ENCODE data around the gene GDI1.

GDI1 gene

DNA sequence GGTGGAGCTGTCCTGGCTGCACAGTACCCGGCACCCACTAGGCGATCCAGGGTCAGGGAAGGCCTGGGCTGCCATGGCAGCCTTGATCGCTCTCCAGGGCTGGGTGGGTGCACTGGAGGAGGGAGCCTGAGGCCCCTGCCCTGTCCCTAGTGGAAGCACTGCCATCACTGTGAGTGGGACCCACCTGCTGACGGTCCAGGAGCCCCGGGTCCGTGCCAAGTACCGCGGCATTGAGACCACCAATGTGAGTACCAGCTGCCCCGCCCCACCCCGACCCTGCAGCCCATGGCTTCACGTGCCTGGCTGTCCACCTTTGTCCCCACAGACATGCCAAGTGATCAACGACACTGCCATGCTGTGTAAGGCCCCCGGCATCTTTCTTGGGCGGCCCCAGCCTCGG lies 30.0 kb downstream of the GDI1 start:
- H3K9ac ChIP-seq (ENCODE audit: low read depth, low read length), result no peak overlapping the region
- peaks cover 50% of the 10 kb centered on the region for H3K9me3 ChIP-seq (ENCODE audit: control insufficient read depth, insufficient read depth, low read length)
- H3K27ac ChIP-seq (ENCODE audit: low read depth, low read length), result no peak overlapping the region
- H3K36me3 ChIP-seq (ENCODE audit: control insufficient read depth, insufficient read depth, low read length), result peaks cover 45% of the 10 kb centered on the region
- H3K27me3 ChIP-seq (ENCODE audit: control insufficient read depth, insufficient read depth, low read length), result no peaks in the 10 kb centered on the region
- H3K4me3 ChIP-seq (ENCODE audit: low read depth, low read length), result no peak overlapping the region
- no peaks in the 10 kb centered on the region for H3K4me1 ChIP-seq (ENCODE audit: control insufficient read depth, insufficient read depth, low read length)

- H3K36me3 ChIP-seq (ENCODE audit: control insufficient read depth, insufficient read depth, low read length), result peaks cover 44% of the 10 kb centered on the region
- no peak overlapping the region for H3K27ac ChIP-seq (ENCODE audit: low read depth, low read length)
- no peak overlapping the region for H3K9ac ChIP-seq (ENCODE audit: low read depth, low read length)
- no peak overlapping the region for H3K4me3 ChIP-seq (ENCODE audit: low read depth, low read length)
- no peaks in the 10 kb centered on the region for H3K4me1 ChIP-seq (ENCODE audit: control insufficient read depth, insufficient read depth, low read length)
- no peaks in the 10 kb centered on the region for H3K27me3 ChIP-seq (ENCODE audit: control insufficient read depth, insufficient read depth, low read length)
- H3K9me3 ChIP-seq (ENCODE audit: control insufficient read depth, insufficient read depth, low read length), result peaks cover 46% of the 10 kb centered on the region
These were observed 30.6 kb downstream of the GDI1 start for GRCh38 chrX:154467556-154467955.

DNA sequence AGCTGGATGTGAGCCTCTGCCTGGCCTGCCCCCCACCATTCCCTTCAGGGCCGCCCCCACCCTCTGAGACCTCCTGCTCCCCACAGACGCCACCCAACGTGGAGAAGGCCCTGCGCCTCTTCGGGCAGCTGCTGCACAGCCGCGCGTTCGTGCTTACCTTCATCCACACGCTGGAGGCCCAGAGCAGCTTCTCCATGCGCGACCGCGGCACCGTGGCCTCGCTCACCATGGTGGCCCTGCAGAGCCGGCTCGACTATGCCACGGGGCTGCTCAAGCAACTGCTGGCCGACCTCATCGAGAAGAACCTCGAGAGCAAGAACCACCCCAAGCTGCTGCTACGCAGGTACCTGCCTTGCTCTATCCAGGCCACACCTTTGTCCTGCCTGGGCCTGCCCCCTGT lies 31.3 kb downstream of the GDI1 start:
- peaks cover 37% of the 10 kb centered on the region for H3K36me3 ChIP-seq (ENCODE audit: control insufficient read depth, insufficient read depth, low read length)
- no peaks in the 10 kb centered on the region for H3K4me1 ChIP-seq (ENCODE audit: control insufficient read depth, insufficient read depth, low read length)
- H3K9me3 ChIP-seq (ENCODE audit: control insufficient read depth, insufficient read depth, low read length), result peaks cover 40% of the 10 kb centered on the region
- H3K9ac ChIP-seq (ENCODE audit: low read depth, low read length), result no peak overlapping the region
- H3K27me3 ChIP-seq (ENCODE audit: control insufficient read depth, insufficient read depth, low read length), result no peaks in the 10 kb centered on the region
- H3K27ac ChIP-seq (ENCODE audit: low read depth, low read length), result no peak overlapping the region
- H3K4me3 ChIP-seq (ENCODE audit: low read depth, low read length), result no peak overlapping the region

DNA sequence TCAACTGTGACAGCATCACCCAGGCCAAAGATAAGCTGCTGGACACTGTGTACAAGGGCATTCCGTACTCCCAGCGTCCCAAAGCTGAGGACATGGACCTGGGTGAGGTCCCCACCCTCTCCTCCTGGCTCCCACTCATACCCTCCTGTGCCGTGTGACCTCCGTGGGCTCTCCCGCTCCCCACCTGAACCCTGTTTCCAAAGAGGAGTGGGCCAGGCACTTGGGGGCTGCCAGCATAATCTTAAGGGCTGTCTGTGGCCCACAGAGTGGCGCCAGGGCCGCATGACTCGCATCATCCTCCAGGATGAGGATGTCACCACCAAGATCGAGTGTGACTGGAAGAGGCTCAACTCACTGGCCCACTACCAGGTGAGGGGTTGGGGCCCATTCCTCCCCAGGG lies 32.2 kb downstream of the GDI1 start:
- H3K9me3 ChIP-seq (ENCODE audit: control insufficient read depth, insufficient read depth, low read length), result peaks cover 46% of the 10 kb centered on the region
- no peak overlapping the region for H3K4me3 ChIP-seq (ENCODE audit: low read depth, low read length)
- no peak overlapping the region for H3K9ac ChIP-seq (ENCODE audit: low read depth, low read length)
- H3K27me3 ChIP-seq (ENCODE audit: control insufficient read depth, insufficient read depth, low read length), result no peaks in the 10 kb centered on the region
- H3K27ac ChIP-seq (ENCODE audit: low read depth, low read length), result no peak overlapping the region
- no peaks in the 10 kb centered on the region for H3K4me1 ChIP-seq (ENCODE audit: control insufficient read depth, insufficient read depth, low read length)
- peaks cover 36% of the 10 kb centered on the region for H3K36me3 ChIP-seq (ENCODE audit: control insufficient read depth, insufficient read depth, low read length)

- peaks cover 32% of the 10 kb centered on the region for H3K36me3 ChIP-seq (ENCODE audit: control insufficient read depth, insufficient read depth, low read length)
- no peak overlapping the region for H3K9ac ChIP-seq (ENCODE audit: low read depth, low read length)
- peaks cover 43% of the 10 kb centered on the region for H3K9me3 ChIP-seq (ENCODE audit: control insufficient read depth, insufficient read depth, low read length)
- no peaks in the 10 kb centered on the region for H3K4me1 ChIP-seq (ENCODE audit: control insufficient read depth, insufficient read depth, low read length)
- no peak overlapping the region for H3K4me3 ChIP-seq (ENCODE audit: low read depth, low read length)
- H3K27me3 ChIP-seq (ENCODE audit: control insufficient read depth, insufficient read depth, low read length), result no peaks in the 10 kb centered on the region
- no peak overlapping the region for H3K27ac ChIP-seq (ENCODE audit: low read depth, low read length)
These were observed 32.9 kb downstream of the GDI1 start for GRCh38 chrX:154469880-154470279.

DNA sequence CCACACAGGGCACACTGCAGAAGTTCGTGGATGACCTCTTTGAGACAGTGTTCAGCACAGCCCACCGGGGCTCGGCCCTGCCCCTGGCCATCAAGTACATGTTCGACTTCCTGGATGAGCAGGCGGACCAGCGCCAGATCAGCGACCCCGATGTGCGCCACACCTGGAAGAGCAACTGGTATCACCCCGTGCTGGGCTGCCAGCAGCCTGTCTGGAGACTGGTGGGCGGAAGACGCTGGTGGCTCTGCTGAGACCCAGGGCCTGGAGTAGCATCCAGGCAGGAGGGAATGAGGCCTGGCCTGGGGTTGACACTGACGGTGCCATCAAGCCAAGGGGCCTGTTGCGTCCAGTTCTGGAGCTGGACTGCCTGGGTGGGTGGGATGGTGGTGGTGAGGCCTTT lies 33.5 kb downstream of the GDI1 start:
- H3K36me3 ChIP-seq (ENCODE audit: control insufficient read depth, insufficient read depth, low read length), result peaks cover 29% of the 10 kb centered on the region
- no peak overlapping the region for H3K9ac ChIP-seq (ENCODE audit: low read depth, low read length)
- H3K27ac ChIP-seq (ENCODE audit: low read depth, low read length), result no peak overlapping the region
- H3K4me3 ChIP-seq (ENCODE audit: low read depth, low read length), result no peak overlapping the region
- peaks cover 43% of the 10 kb centered on the region for H3K9me3 ChIP-seq (ENCODE audit: control insufficient read depth, insufficient read depth, low read length)
- H3K4me1 ChIP-seq (ENCODE audit: control insufficient read depth, insufficient read depth, low read length), result no peaks in the 10 kb centered on the region
- H3K27me3 ChIP-seq (ENCODE audit: control insufficient read depth, insufficient read depth, low read length), result no peaks in the 10 kb centered on the region

DNA sequence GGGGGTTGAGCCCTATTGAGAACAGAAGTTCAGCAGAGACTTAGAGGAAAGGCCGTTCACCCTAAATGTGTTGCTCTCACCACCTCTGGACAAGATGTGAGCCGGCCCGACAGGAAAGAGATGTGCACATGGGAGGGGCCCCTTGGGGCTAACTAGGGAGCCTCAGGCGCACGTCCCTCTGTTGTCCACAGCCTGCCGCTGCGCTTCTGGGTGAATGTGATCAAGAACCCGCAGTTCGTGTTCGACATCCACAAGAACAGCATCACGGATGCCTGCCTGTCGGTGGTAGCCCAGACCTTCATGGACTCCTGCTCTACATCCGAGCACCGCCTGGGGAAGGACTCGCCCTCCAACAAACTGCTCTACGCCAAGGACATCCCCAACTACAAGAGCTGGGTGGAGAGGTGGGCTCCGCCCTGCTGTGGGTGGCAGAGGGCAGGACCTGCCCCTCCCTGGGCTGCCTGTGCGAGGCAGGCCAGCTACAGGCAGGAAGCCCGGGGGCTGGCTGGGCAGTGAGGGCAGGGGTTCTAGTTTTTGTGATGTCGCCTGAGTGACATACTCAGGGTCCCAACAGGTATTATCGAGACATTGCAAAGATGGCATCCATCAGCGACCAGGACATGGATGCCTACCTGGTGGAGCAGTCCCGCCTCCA lies 34.1 kb downstream of the GDI1 start:
- H3K9me3 ChIP-seq (ENCODE audit: control insufficient read depth, insufficient read depth, low read length), result peaks cover 43% of the 10 kb centered on the region
- no peak overlapping the region for H3K27ac ChIP-seq (ENCODE audit: low read depth, low read length)
- H3K36me3 ChIP-seq (ENCODE audit: control insufficient read depth, insufficient read depth, low read length), result peaks cover 27% of the 10 kb centered on the region
- no peaks in the 10 kb centered on the region for H3K4me1 ChIP-seq (ENCODE audit: control insufficient read depth, insufficient read depth, low read length)
- no peak overlapping the region for H3K9ac ChIP-seq (ENCODE audit: low read depth, low read length)
- no peak overlapping the region for H3K4me3 ChIP-seq (ENCODE audit: low read depth, low read length)
- no peaks in the 10 kb centered on the region for H3K27me3 ChIP-seq (ENCODE audit: control insufficient read depth, insufficient read depth, low read length)

- Histone ChIP-seq H3K9me3 (ENCODE audit: control insufficient read depth, insufficient read depth, low read length) (peaks cover 41% of the 10 kb centered on the region), H3K9ac (ENCODE audit: low read depth, low read length) (no peak overlapping the region), H3K4me3 (ENCODE audit: low read depth, low read length) (no peak overlapping the region), H3K4me1 (ENCODE audit: control insufficient read depth, insufficient read depth, low read length) (no peaks in the 10 kb centered on the region), H3K27ac (ENCODE audit: low read depth, low read length) (no peak overlapping the region), H3K36me3 (ENCODE audit: control insufficient read depth, insufficient read depth, low read length) (peaks cover 27% of the 10 kb centered on the region), H3K27me3 (ENCODE audit: control insufficient read depth, insufficient read depth, low read length) (no peaks in the 10 kb centered on the region)
These were observed 35.1 kb downstream of the GDI1 start for GRCh38 chrX:154471839-154472684.

DNA sequence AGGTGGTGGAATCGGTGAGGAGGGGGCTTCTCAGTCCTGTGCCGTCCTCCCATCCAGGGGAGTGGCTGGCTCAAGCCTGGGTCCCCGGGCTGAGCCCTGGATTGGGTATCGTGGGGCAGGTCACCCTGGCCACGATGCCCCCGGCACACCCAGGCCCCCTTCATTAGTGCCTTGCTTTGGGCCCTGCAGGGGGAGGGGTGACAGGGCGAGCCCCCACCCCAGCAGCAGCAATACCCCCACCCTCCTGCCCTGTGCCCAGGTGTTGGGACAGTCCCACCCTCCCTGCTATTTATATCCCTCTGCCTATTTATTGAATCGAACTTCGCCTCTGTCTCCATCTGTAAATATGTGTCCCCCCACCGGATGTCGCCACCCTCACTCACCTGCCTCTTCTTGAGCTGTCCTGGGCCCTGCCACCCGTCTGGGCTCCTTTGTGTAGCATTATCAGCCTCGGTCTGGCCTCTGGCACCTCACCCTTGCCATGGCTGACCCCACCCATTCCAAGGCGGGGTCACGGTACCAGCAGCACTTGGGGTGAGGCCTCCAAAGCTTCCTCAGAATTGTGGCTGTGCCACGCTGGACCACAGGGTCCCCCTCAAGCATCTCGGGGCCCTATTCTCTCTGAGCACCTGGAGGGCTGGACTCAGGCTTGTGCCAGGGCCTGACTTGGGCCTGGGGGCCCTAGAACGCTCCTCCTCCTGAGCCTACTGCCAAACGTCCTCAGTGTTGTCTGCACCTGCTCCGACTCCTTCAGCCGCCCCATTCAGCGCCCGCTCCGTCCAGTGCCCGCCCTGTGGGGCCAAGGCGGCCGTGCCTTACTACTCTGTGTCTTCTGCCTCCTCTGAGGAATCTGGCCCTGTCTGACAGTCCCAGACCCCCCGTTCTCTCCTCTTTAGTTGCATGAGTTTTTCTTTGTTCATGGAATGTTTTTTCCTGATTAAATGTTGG lies 36.0 kb downstream of the GDI1 start:
- Histone ChIP-seq H3K9ac (ENCODE audit: low read depth, low read length) (no peak overlapping the region), H3K4me3 (ENCODE audit: low read depth, low read length) (no peak overlapping the region), H3K27ac (ENCODE audit: low read depth, low read length) (no peak overlapping the region), H3K9me3 (ENCODE audit: control insufficient read depth, insufficient read depth, low read length) (peaks cover 49% of the 10 kb centered on the region), H3K36me3 (ENCODE audit: control insufficient read depth, insufficient read depth, low read length) (peaks cover 25% of the 10 kb centered on the region), H3K4me1 (ENCODE audit: control insufficient read depth, insufficient read depth, low read length) (no peaks in the 10 kb centered on the region), H3K27me3 (ENCODE audit: control insufficient read depth, insufficient read depth, low read length) (no peaks in the 10 kb centered on the region)

GRCh38 chrX:154473683-154474082 lies 36.7 kb downstream of the GDI1 start:
- Histone ChIP-seq H3K4me1 (ENCODE audit: control insufficient read depth, insufficient read depth, low read length) (no peaks in the 10 kb centered on the region), H3K27ac (ENCODE audit: low read depth, low read length) (no peak overlapping the region), H3K9ac (ENCODE audit: low read depth, low read length) (no peak overlapping the region), H3K27me3 (ENCODE audit: control insufficient read depth, insufficient read depth, low read length) (no peaks in the 10 kb centered on the region), H3K9me3 (ENCODE audit: control insufficient read depth, insufficient read depth, low read length) (peaks cover 53% of the 10 kb centered on the region), H3K36me3 (ENCODE audit: control insufficient read depth, insufficient read depth, low read length) (peaks cover 21% of the 10 kb centered on the region), H3K4me3 (ENCODE audit: low read depth, low read length) (no peak overlapping the region)

Data from HUES48 (cell line).